ENCODE results near the gene TPH1. TPM values are rescaled to one million over a fixed set of nuclear protein-coding genes. Genes with fewer than 3 reads are reported as not detected.

The TPH1 gene
- total and polyA plus RNA-seq, 2 of the 8 experiments (the other 6 are each of a cell fraction or from before 2014, with no cell fraction given): 0.09 to 0.22 TPM

- no peak; the same call in 1 of the 2 replicates for TF ChIP-seq GABPA (IDR thresholded peaks at IDR 0.05; ENCODE audit: borderline replicate concordance, insufficient read depth, low read length)
- TF ChIP-seq TAF7 (optimal IDR thresholded peaks at IDR 0.05; ENCODE audit: borderline replicate concordance, low read depth, low read length): no peak
- TF ChIP-seq RAD21 (IDR thresholded peaks at IDR 0.05 in 1 of 2, conservative IDR thresholded peaks at IDR 0.05 in 1 of 2; ENCODE audit: low read depth in 2 of 2, low read length in 2 of 2): peak in 1 of 2 experiments; percentile 22; a peak in 1 of 4 replicates
- TF ChIP-seq MAFK (IDR thresholded peaks at IDR 0.05; ENCODE audit: low read depth, low read length): no peak
- TF ChIP-seq MAX (IDR thresholded peaks at IDR 0.05): peak; percentile 51
- peak; percentile 87 for TF ChIP-seq E2F6 (IDR thresholded peaks at IDR 0.05)
- TF ChIP-seq KDM4A (IDR thresholded peaks at IDR 0.05; ENCODE audit: low read depth, low read length, severe bottlenecking): peak; percentile 95
- no peak for TF ChIP-seq FOSL1 (IDR thresholded peaks at IDR 0.05; ENCODE audit: insufficient read depth, low read depth, low read length)
- TF ChIP-seq CTBP2 (IDR thresholded peaks at IDR 0.05; ENCODE audit: borderline replicate concordance, insufficient read depth, insufficient read length, low read length): no peak
- peak in 1 of 2 experiments; percentile 70; a peak in 2 of 4 replicates for TF ChIP-seq SIN3A (conservative IDR thresholded peaks at IDR 0.05 in 1 of 2, IDR thresholded peaks at IDR 0.05 in 1 of 2; ENCODE audit: low read depth in 1 of 2, low read length in 2 of 2)
- no peak for TF ChIP-seq BRCA1 (IDR thresholded peaks at IDR 0.05; ENCODE audit: low read depth, low read length)
- TF ChIP-seq SIRT6 (IDR thresholded peaks at IDR 0.05; ENCODE audit: low read length): no peak
- TF ChIP-seq CTCF (IDR thresholded peaks at IDR 0.05; ENCODE audit: control extremely low read depth in 1 of 3, insufficient read depth in 1 of 3, low read depth in 1 of 3, low read length in 3 of 3): peak in 2 of 3 experiments; percentile 12 to 24; a peak in 2 of 4 replicates
- no peak for TF ChIP-seq BCL11A (IDR thresholded peaks at IDR 0.05; ENCODE audit: low read depth in 2 of 2, low read length in 2 of 2)
- peak in 1 of 2 experiments; percentile 38; a peak in 1 of 3 replicates for TF ChIP-seq POLR2A (IDR thresholded peaks at IDR 0.05; ENCODE audit: control extremely low read depth in 1 of 2, low read depth in 2 of 2, low read length in 2 of 2)
- TF ChIP-seq SP2 (IDR thresholded peaks at IDR 0.05; ENCODE audit: low read length): no peak
- peak; percentile 80; the same call in 1 of the 2 replicates for TF ChIP-seq EGR1 (IDR thresholded peaks at IDR 0.05; ENCODE audit: borderline replicate concordance, low read depth, low read length)
- no peak for TF ChIP-seq NRF1 (IDR thresholded peaks at IDR 0.05; ENCODE audit: low read depth, low read length)
- 0 out of 2 replicates have a peak, but pooled peaks have one; percentile 30 for TF ChIP-seq SUZ12 (IDR thresholded peaks at IDR 0.05; ENCODE audit: low read length)
These were observed 32.9 kb downstream of the TPH1 start, which contains the start of gene SERGEF (continued) for GRCh38 chr11:18012906-18013781.
